ENCODE data around the gene DYNC1H1.

DYNC1H1 gene

DNA sequence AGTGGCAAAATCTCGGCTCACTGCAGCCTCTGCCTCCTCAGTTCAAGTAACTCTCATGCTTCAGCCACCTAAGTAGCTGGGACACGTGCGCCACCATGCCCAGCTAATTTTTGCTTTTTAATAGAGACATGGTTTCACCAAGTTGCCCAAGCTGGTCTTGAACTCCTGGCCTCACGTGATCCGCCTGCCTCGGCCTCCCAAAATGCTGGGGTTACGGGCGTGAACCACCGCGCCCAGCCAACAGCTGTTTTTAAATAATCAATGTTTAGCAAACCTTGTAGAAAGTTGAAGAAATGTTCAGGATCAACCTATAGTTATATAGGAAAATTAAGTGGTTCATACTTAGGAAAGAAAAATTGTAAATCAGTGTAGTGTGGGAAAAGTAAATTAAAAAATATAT lies 128.4 kb downstream of the DYNC1H1 start:
- no peak for DNase-seq (ENCODE audit: extremely low read depth, insufficient read length)
- no peak for TF ChIP-seq CTCF (IDR thresholded peaks at IDR 0.05; ENCODE audit: insufficient read depth, low read length, poor library complexity, severe bottlenecking)
- no peak overlapping the region for H3K4me3 ChIP-seq (replicated peaks; ENCODE audit: low read depth, low read length)
- no peaks in the 10 kb centered on the region for H3K36me3 ChIP-seq (ENCODE audit: control insufficient read depth, insufficient read depth, low read length)
- no peaks in the 10 kb centered on the region for H3K27me3 ChIP-seq (replicated peaks; ENCODE audit: control insufficient read depth, insufficient read depth, low read length)

DNA sequence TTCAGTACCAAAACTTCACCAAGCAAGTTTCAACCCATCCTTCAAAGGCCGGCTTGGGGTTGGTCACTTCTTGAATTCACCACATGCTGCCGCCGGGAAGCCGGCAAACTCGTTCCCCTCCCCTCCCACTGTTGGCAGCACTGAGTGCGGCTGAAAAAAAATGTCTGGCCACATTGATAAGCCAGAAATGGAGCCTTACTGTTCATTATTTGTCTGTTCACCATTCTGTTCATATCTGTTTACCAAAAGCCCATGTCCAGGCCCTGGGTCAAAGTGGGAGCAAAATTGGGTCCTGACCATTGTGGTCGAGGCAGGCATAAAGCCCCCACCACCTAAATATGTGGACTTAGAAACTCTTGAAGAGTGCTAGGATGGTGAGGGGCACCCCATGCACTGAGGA lies 129.7 kb downstream of the DYNC1H1 start:
- TF ChIP-seq CTCF (IDR thresholded peaks at IDR 0.05; ENCODE audit: insufficient read depth, low read length, poor library complexity, severe bottlenecking), result no peak
- Histone ChIP-seq H3K4me3 (replicated peaks; ENCODE audit: low read depth, low read length) (no peak overlapping the region), H3K27me3 (replicated peaks; ENCODE audit: control insufficient read depth, insufficient read depth, low read length) (no peaks in the 10 kb centered on the region), H3K36me3 (ENCODE audit: control insufficient read depth, insufficient read depth, low read length) (no peaks in the 10 kb centered on the region)
- DNase-seq (ENCODE audit: extremely low read depth, insufficient read length), result no peak

GRCh38 chr14:102095231-102095870 lies 131.0 kb downstream of the DYNC1H1 start:
- no peaks in the 10 kb centered on the region for H3K27me3 ChIP-seq (replicated peaks; ENCODE audit: control insufficient read depth, insufficient read depth, low read length)
- no peaks in the 10 kb centered on the region for H3K36me3 ChIP-seq (ENCODE audit: control insufficient read depth, insufficient read depth, low read length)
- H3K4me3 ChIP-seq (replicated peaks; ENCODE audit: low read depth, low read length), result no peak overlapping the region
- no peak for TF ChIP-seq CTCF (IDR thresholded peaks at IDR 0.05; ENCODE audit: insufficient read depth, low read length, poor library complexity, severe bottlenecking)
- no peak for DNase-seq (ENCODE audit: extremely low read depth, insufficient read length)

GRCh38 chr14:102095871-102096568 lies 131.6 kb downstream of the DYNC1H1 start:
- no peak for TF ChIP-seq CTCF (IDR thresholded peaks at IDR 0.05; ENCODE audit: insufficient read depth, low read length, poor library complexity, severe bottlenecking)
- no peaks in the 10 kb centered on the region for H3K27me3 ChIP-seq (replicated peaks; ENCODE audit: control insufficient read depth, insufficient read depth, low read length)
- no peaks in the 10 kb centered on the region for H3K36me3 ChIP-seq (ENCODE audit: control insufficient read depth, insufficient read depth, low read length)
- DNase-seq (ENCODE audit: extremely low read depth, insufficient read length), result no peak
- no peak overlapping the region for H3K4me3 ChIP-seq (replicated peaks; ENCODE audit: low read depth, low read length)

- peak; percentile 89 for TF ChIP-seq CTCF (IDR thresholded peaks at IDR 0.05; ENCODE audit: insufficient read depth, low read length, poor library complexity, severe bottlenecking)
Observed at GRCh38 chr14:102096569-102097188, 132.3 kb downstream of the DYNC1H1 start.

More at GRCh38 chr14:102096569-102097188, 132.3 kb downstream of the DYNC1H1 start:
- no peak for DNase-seq (ENCODE audit: extremely low read depth, insufficient read length)
- no peaks in the 10 kb centered on the region for H3K27me3 ChIP-seq (replicated peaks; ENCODE audit: control insufficient read depth, insufficient read depth, low read length)
- no peak overlapping the region for H3K4me3 ChIP-seq (replicated peaks; ENCODE audit: low read depth, low read length)
- no peaks in the 10 kb centered on the region for H3K36me3 ChIP-seq (ENCODE audit: control insufficient read depth, insufficient read depth, low read length)

All from GM06990 (cell line).